Activated T-cell treated with anti-CD3 and anti-CD28 coated beads for 4 hours (primary cell): Measurements from ENCODE around the gene RINT1.

Source experiments
- DNase-seq: peaks from one replicate; pipeline ENCODE4 v3.0.0-alpha.2; 2020

The RINT1 gene

GRCh38 chr7:105600720-105601550 is 68.9 kb downstream of the RINT1 start:
- no peak for DNase-seq

GRCh38 chr7:105602325-105603305 is 70.6 kb downstream of the RINT1 start:
- DNase-seq, result no peak

GRCh38 chr7:105610165-105610930 is 78.3 kb downstream of the RINT1 start:
- DNase-seq, result no peak

- no peak for DNase-seq
Observed at GRCh38 chr7:105611856-105612775, 80.1 kb downstream of the RINT1 start.

GRCh38 chr7:105612806-105613205 is 80.8 kb downstream of the RINT1 start:
- DNase-seq, result no peak

GRCh38 chr7:105613611-105614330 is 81.8 kb downstream of the RINT1 start:
- DNase-seq, result no peak

GRCh38 chr7:105614341-105614840 is 82.4 kb downstream of the RINT1 start:
- DNase-seq, result no peak
